ENCODE data around the gene SERBP1.

GRCh38 chr1:67371681-67372080, 58.5 kb downstream of the SERBP1 start:
- TF ChIP-seq, protein P1, sequence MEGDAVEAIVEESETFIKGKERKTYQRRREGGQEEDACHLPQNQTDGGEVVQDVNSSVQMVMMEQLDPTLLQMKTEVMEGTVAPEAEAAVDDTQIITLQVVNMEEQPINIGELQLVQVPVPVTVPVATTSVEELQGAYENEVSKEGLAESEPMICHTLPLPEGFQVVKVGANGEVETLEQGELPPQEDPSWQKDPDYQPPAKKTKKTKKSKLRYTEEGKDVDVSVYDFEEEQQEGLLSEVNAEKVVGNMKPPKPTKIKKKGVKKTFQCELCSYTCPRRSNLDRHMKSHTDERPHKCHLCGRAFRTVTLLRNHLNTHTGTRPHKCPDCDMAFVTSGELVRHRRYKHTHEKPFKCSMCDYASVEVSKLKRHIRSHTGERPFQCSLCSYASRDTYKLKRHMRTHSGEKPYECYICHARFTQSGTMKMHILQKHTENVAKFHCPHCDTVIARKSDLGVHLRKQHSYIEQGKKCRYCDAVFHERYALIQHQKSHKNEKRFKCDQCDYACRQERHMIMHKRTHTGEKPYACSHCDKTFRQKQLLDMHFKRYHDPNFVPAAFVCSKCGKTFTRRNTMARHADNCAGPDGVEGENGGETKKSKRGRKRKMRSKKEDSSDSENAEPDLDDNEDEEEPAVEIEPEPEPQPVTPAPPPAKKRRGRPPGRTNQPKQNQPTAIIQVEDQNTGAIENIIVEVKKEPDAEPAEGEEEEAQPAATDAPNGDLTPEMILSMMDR (IDR thresholded peaks at IDR 0.05; ENCODE audit: insufficient read depth, low read depth, low read length): no peak
- TF ChIP-seq EZH2 (IDR thresholded peaks at IDR 0.05; ENCODE audit: insufficient read depth, low read length): no peak

Measured in astrocyte (in vitro differentiated cells and primary cell).